Activated CD8-positive, alpha-beta memory T cell treated with anti-CD3 and anti-CD28 coated beads for 1 hour (primary cell): ENCODE data around the gene KRT39.
"Not testable (repeated sequence)": the region's sequence is repeated elsewhere in the genome, so short reads cannot be mapped to it uniquely, and the experiment has no call there.

Experiments used
- DNase-seq, 2 donors: peaks; one replicate each; pipeline ENCODE4 v3.0.0-alpha.2; 2020; ENCODE audit warnings: low read depth in 1 of 2; ENCODE audit errors: extremely low read depth in 1 of 2

Gene KRT39

GRCh38 chr17:40944531-40944930, 22.2 kb downstream of the KRT39 start:
- DNase-seq, result no peak

DNA sequence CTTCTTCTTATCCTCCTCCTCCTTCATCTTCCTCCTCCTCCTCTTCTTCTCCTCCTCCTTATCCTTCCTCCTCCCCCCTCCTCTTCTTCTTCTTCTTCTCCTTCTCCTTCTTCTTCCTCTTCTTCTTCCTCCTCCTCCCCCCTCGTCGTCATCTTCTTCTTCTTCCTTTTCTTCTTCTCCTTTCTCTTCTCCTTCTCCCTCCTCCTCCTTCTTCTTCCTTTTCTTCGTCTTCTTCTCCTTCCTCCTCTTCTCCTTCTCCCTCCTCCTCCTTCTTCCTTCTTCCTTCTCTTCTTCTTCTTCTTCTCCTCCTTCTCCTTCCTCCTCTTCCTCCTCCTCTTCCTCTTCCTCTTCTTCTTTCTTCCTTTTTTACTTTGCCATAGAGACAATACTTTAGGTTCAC, 24.2 kb downstream of the KRT39 start:
- DNase-seq, result no peak

GRCh38 chr17:40940266-40940665, 26.5 kb downstream of the KRT39 start:
- DNase-seq, result no peak

DNA sequence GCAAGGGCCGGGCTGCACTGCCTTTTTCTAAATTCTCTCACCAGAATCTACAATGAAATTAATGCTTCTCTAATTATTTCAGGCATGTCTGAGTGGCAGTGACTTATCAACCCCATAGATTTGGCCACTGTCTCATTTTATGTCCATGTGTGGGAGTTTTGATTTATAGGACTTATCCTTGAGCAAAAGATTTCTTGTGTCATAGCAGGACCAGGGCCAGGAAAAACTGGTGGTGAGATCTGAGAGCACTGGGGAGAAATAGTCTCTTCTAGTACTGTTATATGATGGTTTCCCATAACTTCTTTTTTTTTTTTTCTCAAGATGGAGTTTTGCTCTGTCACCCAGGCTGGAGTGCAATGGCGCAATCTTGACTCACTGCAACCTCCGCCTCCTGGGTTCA, 27.8 kb downstream of the KRT39 start:
- DNase-seq, result no peak

GRCh38 chr17:40937384-40937819, 29.3 kb downstream of the KRT39 start, which contains the start of gene KRT23:
Gene KRT23, minus strand, starts transcription at chr17:40937646. Its CDS starts 1,043 bp downstream, at chr17:40936603.
- DNase-seq, result no peak

- no peak for DNase-seq
Observed at GRCh38 chr17:40936976-40937375, 29.8 kb downstream of the KRT39 start.

GRCh38 chr17:40936437-40936971, 30.2 kb downstream of the KRT39 start:
- DNase-seq, result no peak

- no peak for DNase-seq
Observed at GRCh38 chr17:40935624-40936023, 31.1 kb downstream of the KRT39 start.

DNA sequence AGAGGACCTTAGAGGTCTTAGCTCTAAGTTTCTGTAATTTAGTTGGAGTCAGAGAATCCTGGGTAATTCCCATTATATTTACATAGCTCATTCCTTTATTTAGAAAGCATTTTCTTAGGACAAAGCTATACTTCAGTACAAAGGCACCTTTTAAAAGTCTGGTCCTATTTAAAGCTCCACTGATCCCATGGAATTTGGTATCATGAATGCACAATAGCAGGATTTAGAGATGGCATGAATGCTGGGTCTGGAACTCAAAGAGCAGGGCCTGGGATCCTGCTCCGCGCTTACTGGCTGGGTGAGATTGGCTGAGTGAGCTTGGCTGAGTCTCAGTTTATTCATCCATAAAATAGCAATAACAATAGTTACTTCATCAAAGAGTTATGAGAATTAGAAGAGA, 34.1 kb downstream of the KRT39 start:
- DNase-seq, result no peak

- DNase-seq, result no peak
Observed at GRCh38 chr17:40931311-40931710, 35.4 kb downstream of the KRT39 start.

GRCh38 chr17:40926341-40926740, 40.4 kb downstream of the KRT39 start:
- no peak for DNase-seq

GRCh38 chr17:40922239-40922638, 44.5 kb downstream of the KRT39 start:
- DNase-seq, result no peak

- no peak for DNase-seq
Observed at GRCh38 chr17:40921026-40921425, 45.7 kb downstream of the KRT39 start.

DNA sequence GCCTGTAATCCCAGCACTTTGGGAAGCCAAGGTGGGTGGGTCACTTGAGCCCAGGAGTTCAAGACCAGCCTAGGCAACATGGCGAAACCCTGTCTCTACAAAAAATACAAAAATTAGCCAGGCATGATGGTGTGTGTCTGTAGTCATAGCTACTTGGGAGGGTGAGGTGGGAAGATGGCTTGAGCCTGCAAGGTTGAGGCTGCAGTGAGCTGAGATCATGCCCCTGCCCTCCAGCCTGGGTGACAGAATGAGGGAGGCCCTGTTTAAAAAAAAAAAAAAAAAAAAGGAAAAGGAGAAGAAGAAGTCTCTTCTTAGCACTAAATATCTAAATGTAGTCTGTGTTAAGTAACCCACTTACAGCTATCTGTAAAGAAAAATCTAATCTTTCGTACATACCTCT, 49.6 kb downstream of the KRT39 start:
- DNase-seq, result not testable (repeated sequence)

GRCh38 chr17:40916366-40916765, 50.4 kb downstream of the KRT39 start:
- no peak for DNase-seq

- no peak for DNase-seq
Observed at GRCh38 chr17:40915721-40916256, 51.0 kb downstream of the KRT39 start.

DNA sequence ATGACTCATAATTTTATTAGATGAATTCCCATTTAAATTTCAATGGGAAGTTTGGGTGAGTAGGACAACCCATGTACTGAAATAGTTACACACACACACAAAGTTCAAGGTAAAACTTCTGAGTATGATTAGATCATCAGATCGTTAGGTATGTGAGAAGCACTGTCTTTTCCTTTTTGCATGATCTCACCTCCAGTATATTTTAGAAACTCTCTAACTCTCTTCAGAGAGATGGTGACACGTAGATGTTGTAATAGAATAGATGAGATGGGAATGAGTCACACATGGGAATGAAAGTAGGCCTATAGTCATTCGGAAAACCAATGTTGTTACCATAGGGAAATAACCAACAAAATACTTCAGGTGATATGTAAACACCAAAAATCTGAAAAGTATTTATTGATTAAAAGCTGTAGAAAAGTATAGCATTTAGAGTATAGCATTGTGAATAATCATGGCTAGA, 51.5 kb downstream of the KRT39 start:
- DNase-seq, result no peak

GRCh38 chr17:40914075-40914855, 52.5 kb downstream of the KRT39 start:
- DNase-seq, result no peak

GRCh38 chr17:40912486-40913210, 54.1 kb downstream of the KRT39 start:
- DNase-seq, result no peak

- no peak for DNase-seq
Observed at GRCh38 chr17:40910441-40910841, 56.3 kb downstream of the KRT39 start.

- DNase-seq, result no peak
Observed at GRCh38 chr17:40909755-40910154, 57.0 kb downstream of the KRT39 start.
